Type B pancreatic cell (in vitro differentiated cells): ENCODE measurements around the gene RHAG. TPM values are rescaled to one million over a fixed set of nuclear protein-coding genes. Genes with fewer than 3 reads are reported as not detected.

ENCODE experiments used
- DNase-seq: peaks from one replicate; pipeline ENCODE4 v3.0.0; 2021; ENCODE audit warnings: mixed read lengths; ENCODE audit not compliant: unreplicated experiment; ENCODE audit errors: extremely low spot score
- H3K27ac Mint-ChIP-seq: 2 replicates; pipeline ENCODE4 v1.8.0; 2021; ENCODE audit warnings: mild to moderate bottlenecking, mixed read lengths
- H3K27me3 Mint-ChIP-seq: 2 replicates; pipeline ENCODE4 v1.8.0; 2021; ENCODE audit warnings: mixed read lengths
- H3K36me3 Mint-ChIP-seq: 2 replicates; pipeline ENCODE4 v1.8.0; 2021; ENCODE audit warnings: mixed read lengths
- H3K4me1 Mint-ChIP-seq: one replicate; pipeline ENCODE4 v1.8.0; 2021; ENCODE audit warnings: mixed read lengths; ENCODE audit not compliant: unreplicated experiment
- H3K4me3 Mint-ChIP-seq: 2 replicates; pipeline ENCODE4 v1.8.0; 2021; ENCODE audit warnings: mild to moderate bottlenecking, mixed read lengths
- H3K9me3 Mint-ChIP-seq: 2 replicates; pipeline ENCODE4 v1.8.0; 2021; ENCODE audit warnings: mixed read lengths
- total RNA-seq: library from RNA; stranded (reverse); gene quantifications from 2 replicates; pipeline ENCODE4 v1.2.1, GENCODE V29; 2021; ENCODE audit warnings: low replicate concordance
- TF ChIP-seq, protein P1 (sequence below): fragments of 200-600 bp; sonication (generic); conservative IDR thresholded peaks from 2 replicates; pipeline ENCODE4 v1.5.0; 2021; ENCODE audit warnings: antibody characterized with exemption, mild to moderate bottlenecking

The RHAG gene
- total RNA-seq, 1 donor from 2014 or later, result not detected

- DNase-seq, result no peak
- TF ChIP-seq, protein P1, sequence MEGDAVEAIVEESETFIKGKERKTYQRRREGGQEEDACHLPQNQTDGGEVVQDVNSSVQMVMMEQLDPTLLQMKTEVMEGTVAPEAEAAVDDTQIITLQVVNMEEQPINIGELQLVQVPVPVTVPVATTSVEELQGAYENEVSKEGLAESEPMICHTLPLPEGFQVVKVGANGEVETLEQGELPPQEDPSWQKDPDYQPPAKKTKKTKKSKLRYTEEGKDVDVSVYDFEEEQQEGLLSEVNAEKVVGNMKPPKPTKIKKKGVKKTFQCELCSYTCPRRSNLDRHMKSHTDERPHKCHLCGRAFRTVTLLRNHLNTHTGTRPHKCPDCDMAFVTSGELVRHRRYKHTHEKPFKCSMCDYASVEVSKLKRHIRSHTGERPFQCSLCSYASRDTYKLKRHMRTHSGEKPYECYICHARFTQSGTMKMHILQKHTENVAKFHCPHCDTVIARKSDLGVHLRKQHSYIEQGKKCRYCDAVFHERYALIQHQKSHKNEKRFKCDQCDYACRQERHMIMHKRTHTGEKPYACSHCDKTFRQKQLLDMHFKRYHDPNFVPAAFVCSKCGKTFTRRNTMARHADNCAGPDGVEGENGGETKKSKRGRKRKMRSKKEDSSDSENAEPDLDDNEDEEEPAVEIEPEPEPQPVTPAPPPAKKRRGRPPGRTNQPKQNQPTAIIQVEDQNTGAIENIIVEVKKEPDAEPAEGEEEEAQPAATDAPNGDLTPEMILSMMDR, result no peak
- Mint-ChIP-seq H3K9me3 (peaks cover 5% of the 10 kb centered on the region), H3K27me3 (peaks cover 3% of the 10 kb centered on the region), H3K36me3 (peaks cover 5% of the 10 kb centered on the region), H3K4me1 (peaks cover 12% of the 10 kb centered on the region), H3K4me3 (no peak overlapping the region), H3K27ac (no peak overlapping the region)
These were observed 78.4 kb downstream of the RHAG start for GRCh38 chr6:49558238-49558637.

GRCh38 chr6:49557177-49557576 lies 79.5 kb downstream of the RHAG start:
- H3K4me1 Mint-ChIP-seq, result peaks cover 13% of the 10 kb centered on the region
- peaks cover 7% of the 10 kb centered on the region for H3K27me3 Mint-ChIP-seq

GRCh38 chr6:49556429-49556837 lies 80.2 kb downstream of the RHAG start:
- DNase-seq, result no peak
- H3K4me1 Mint-ChIP-seq, result peaks cover 19% of the 10 kb centered on the region
- peak overlapping the region; percentile 87 for H3K27ac Mint-ChIP-seq
- TF ChIP-seq, protein P1, result no peak
- peak overlapping the region; percentile 61 for H3K4me3 Mint-ChIP-seq
- H3K27me3 Mint-ChIP-seq, result peaks cover 12% of the 10 kb centered on the region
- peaks cover 5% of the 10 kb centered on the region for H3K9me3 Mint-ChIP-seq
- peaks cover 5% of the 10 kb centered on the region for H3K36me3 Mint-ChIP-seq

More at GRCh38 chr6:49557177-49557576, 79.5 kb downstream of the RHAG start:
- DNase-seq, result no peak
- peaks cover 5% of the 10 kb centered on the region for H3K9me3 Mint-ChIP-seq
- TF ChIP-seq, protein P1, result no peak
- no peak overlapping the region for H3K4me3 Mint-ChIP-seq
- peaks cover 5% of the 10 kb centered on the region for H3K36me3 Mint-ChIP-seq
- H3K27ac Mint-ChIP-seq, result no peak overlapping the region

DNA sequence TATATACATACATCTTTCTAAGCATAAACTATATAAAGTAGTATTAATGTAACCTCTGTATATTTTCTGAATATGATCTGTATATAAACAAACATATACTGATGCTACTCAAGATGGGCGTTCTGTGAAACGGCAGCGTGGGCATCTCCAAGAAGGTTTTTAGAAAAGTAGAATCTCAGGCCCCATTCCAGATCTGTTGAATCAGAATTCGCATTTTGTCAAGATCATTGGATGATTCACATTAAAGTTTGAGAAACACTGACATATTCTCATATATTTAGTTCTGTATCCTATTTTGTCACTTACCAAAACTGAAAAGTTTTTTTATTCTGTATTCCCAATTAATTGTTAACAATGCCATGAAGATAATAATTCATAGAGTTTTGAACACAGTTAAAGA lies 80.7 kb downstream of the RHAG start:
- Mint-ChIP-seq H3K36me3 (peaks cover 5% of the 10 kb centered on the region), H3K4me1 (peaks cover 22% of the 10 kb centered on the region), H3K4me3 (no peak overlapping the region), H3K27ac (peak overlapping the region; percentile 87), H3K9me3 (peaks cover 5% of the 10 kb centered on the region), H3K27me3 (peaks cover 17% of the 10 kb centered on the region)
- DNase-seq, result no peak
- TF ChIP-seq, protein P1, result no peak

Other genes with a start within 250 kb of the RHAG start
- gene MMUT, start 173.6 kb downstream of the RHAG start, total RNA-seq, result 27.6 and 30.5 TPM in 2 replicates
- gene CENPQ, start 173.5 kb downstream of the RHAG start, total RNA-seq, result 3.7 and 8.6 TPM in 2 replicates
- 0.50 TPM in 1 of 2 replicates, not detected in the other for gene GLYATL3, start 136.9 kb downstream of the RHAG start, total RNA-seq
- 9.5 and 19.2 TPM in 2 replicates for gene C6orf141, start 86.2 kb downstream of the RHAG start, total RNA-seq
- 0.48 and 0.58 TPM in 2 replicates for gene CRISP2, start 76.7 kb upstream of the RHAG start, total RNA-seq
- gene CRISP3, start 107.5 kb upstream of the RHAG start, total RNA-seq, result 57.4 and 120 TPM in 2 replicates
- gene PGK2, start 150.4 kb upstream of the RHAG start, total RNA-seq, result not detected in 2 replicates
- gene CRISP1, start 229.7 kb upstream of the RHAG start, total RNA-seq, result not detected in 2 replicates